ENCODE measurements around the gene ALKBH3. TPM values are rescaled to one million over a fixed set of nuclear protein-coding genes. Genes with fewer than 3 reads are reported as not detected.

The ALKBH3 gene
- total RNA-seq, 1 experiment from 2014 or later = 18.8 TPM

- WGBS (ENCODE audit: extremely low coverage, insufficient read length, low lambda C conversion rate) = no CpG with 5 or more reads among the region's 13 CpGs
- peaks cover 33 to 36% of the 10 kb centered on the region in 2 experiments for H3K4me1 Mint-ChIP-seq
- no peak for DNase-seq
Measured at GRCh38 chr11:43962383-43963278, 82.0 kb downstream of the ALKBH3 start.

More at GRCh38 chr11:43962383-43963278, 82.0 kb downstream of the ALKBH3 start:
- peaks cover 0 to 15% (median 4%) of the 10 kb centered on the region in 3 experiments; a peak in 4 of 7 replicates for H3K36me3 Mint-ChIP-seq (ENCODE audit: insufficient read depth in 1 of 3, low read depth in 3 of 3)
- Histone ChIP-seq H3K4me1 (ENCODE audit: insufficient read depth, low read length) (peaks cover 4% of the 10 kb centered on the region; the same call in 1 of the 2 replicates), H2BK15ac (ENCODE audit: low read depth, low read length) (no peak overlapping the region), H3K79me1 (ENCODE audit: insufficient read depth, low read depth, low read length, poor library complexity, severe bottlenecking) (no peaks in the 10 kb centered on the region), H3K23me2 (ENCODE audit: insufficient read length, low read depth, low read length, poor library complexity, severe bottlenecking) (no peaks in the 10 kb centered on the region), H3K9ac (ENCODE audit: extremely low read depth, insufficient read length, low read length) (no peak overlapping the region), H3K9me3 (ENCODE audit: control insufficient read depth, low read depth, low read length) (no peaks in the 10 kb centered on the region), H2BK120ac (ENCODE audit: low read depth, low read length, poor library complexity, severe bottlenecking) (no peak overlapping the region), H3K18ac (ENCODE audit: insufficient read length, low read depth, low read length) (no peak overlapping the region), H2AK5ac (ENCODE audit: insufficient read length, low read length) (no peak overlapping the region), H4K91ac (ENCODE audit: insufficient read length, low read depth, low read length) (no peak overlapping the region), H3T11ph (ENCODE audit: low read length) (no peak overlapping the region), H3K27ac (ENCODE audit: insufficient read length, low read depth, low read length) (no peak overlapping the region), H4K20me1 (ENCODE audit: control insufficient read depth, insufficient read depth, insufficient read length) (no peaks in the 10 kb centered on the region), H4K8ac (replicated peaks; ENCODE audit: insufficient read length, low read depth, low read length) (no peak overlapping the region), H3K14ac (ENCODE audit: insufficient read depth, low read length) (no peak overlapping the region), H4K5ac (ENCODE audit: insufficient read length, low read depth, low read length) (no peak overlapping the region), H2BK5ac (ENCODE audit: insufficient read length, low read length) (no peak overlapping the region), H3K23ac (ENCODE audit: insufficient read length, low read depth, low read length) (no peak overlapping the region), H3K56ac (ENCODE audit: insufficient read length, low read depth, low read length) (no peak overlapping the region), H3K4ac (ENCODE audit: low read depth, low read length) (no peak overlapping the region), H3K27me3 (ENCODE audit: insufficient read depth, low read length) (no peaks in the 10 kb centered on the region), H3K79me2 (ENCODE audit: insufficient read depth, low read length) (no peaks in the 10 kb centered on the region), H2BK12ac (ENCODE audit: insufficient read length, low read depth, low read length) (no peak overlapping the region), H2BK20ac (ENCODE audit: low read depth, low read length, poor library complexity, severe bottlenecking) (no peak overlapping the region), H2AFZ (ENCODE audit: low read length) (no peak overlapping the region), H3K4me2 (ENCODE audit: insufficient read depth, insufficient read length, low read length) (no peak overlapping the region)
- no peak overlapping the region for H3K4me3 Mint-ChIP-seq
- no peak for TF ChIP-seq CTCF (conservative IDR thresholded peaks at IDR 0.05)
- 0 out of 7 replicates have a peak overlapping the region, but pooled peaks of 1 of the 3 experiments have one; percentile 7 for H3K27ac Mint-ChIP-seq
- peaks cover 11 to 16% of the 10 kb centered on the region in 2 experiments for H3K9me3 Mint-ChIP-seq
- H3K27me3 Mint-ChIP-seq (ENCODE audit: low read depth) = peaks cover 5% of the 10 kb centered on the region

All from H9 (cell line).